H1 (cell line): ENCODE results near the gene JMJD1C. TPM values are rescaled to one million over a fixed set of nuclear protein-coding genes. Genes with fewer than 3 reads are reported as not detected.

Source experiments
- CTCF ChIA-PET: fragments of 300-600 bp; sonication (Branson Sonifier 250); formaldehyde crosslinking; loops from one replicate; lab custom pipeline; 2021; ENCODE audit not compliant: partially characterized antibody; lab: Charles Lee
- POLR2A ChIA-PET: fragments of 300-600 bp; sonication (Branson Sonifier 250); formaldehyde crosslinking; loops from one replicate; lab custom pipeline; 2021; ENCODE audit warnings: inconsistent platforms; ENCODE audit not compliant: partially characterized antibody; lab: Charles Lee
- DNase-seq, 2 experiments: peaks; one replicate each; pipeline versions ENCODE4 v3.0.0 to v3.0.0-alpha.2; 2010 to 2022; ENCODE audit warnings: low spot score in 2 of 2, low read depth in 1 of 2, mixed read lengths in 1 of 2
- FAIRE-seq: peaks from 2 replicates; lab custom pipeline; 2011; peaks lifted over from hg19 to GRCh38; lab: Jason Lieb, UNC
- H2AFZ ChIP-seq: 2 replicates; pipeline ENCODE4 v1.8.1; 2012; ENCODE audit warnings: low read length, inconsistent platforms
- H2AK5ac ChIP-seq: 2 replicates; pipeline ENCODE4 v1.6.1; 2013; ENCODE audit warnings: low read depth, low read length
- H2BK120ac ChIP-seq: replicated peaks from 2 replicates; pipeline ENCODE3; 2013; ENCODE audit warnings: low read depth, low read length, inconsistent platforms
- H2BK12ac ChIP-seq: 2 replicates; pipeline ENCODE4 v1.6.1; 2013; ENCODE audit warnings: low read depth, low read length
- H2BK15ac ChIP-seq: 2 replicates; pipeline ENCODE4 v1.6.1; 2013; ENCODE audit warnings: low read length
- H2BK20ac ChIP-seq: 2 replicates; pipeline ENCODE4 v1.6.1; 2013; ENCODE audit warnings: low read length
- H2BK5ac ChIP-seq: 2 replicates; pipeline ENCODE4 v1.6.1; 2013; ENCODE audit warnings: low read depth, low read length
- H3K14ac ChIP-seq: 2 replicates; pipeline ENCODE4 v1.6.1; 2013; ENCODE audit warnings: inconsistent platforms; ENCODE audit not compliant: insufficient read length
- H3K18ac ChIP-seq: 2 replicates; pipeline ENCODE4 v1.6.1; 2013; ENCODE audit warnings: low read length; ENCODE audit errors: extremely low read depth
- H3K23ac ChIP-seq: 2 replicates; pipeline ENCODE4 v1.6.1; 2013; ENCODE audit warnings: inconsistent platforms; ENCODE audit not compliant: insufficient read length
- H3K23me2 ChIP-seq: 2 replicates; pipeline ENCODE4 v1.6.1; 2013; ENCODE audit warnings: low read depth, low read length
- H3K27ac ChIP-seq: 2 replicates; pipeline ENCODE4 v1.6.1; 2011; ENCODE audit warnings: low read depth, low read length, inconsistent platforms
- H3K27me3 ChIP-seq, 4 experiments: replicated peaks in 1 of 4; 1 replicate in 1 of 4; 2 replicates in 3 of 4; pipeline versions ENCODE4 v1.6.1 to v1.8.1; 2011 to 2013; ENCODE audit warnings: low read length in 3 of 4, mild to moderate bottlenecking in 3 of 4, inconsistent platforms in 2 of 4, mixed read lengths in 2 of 4, moderate library complexity in 1 of 4; ENCODE audit not compliant: control insufficient read depth in 3 of 4, insufficient read depth in 3 of 4; ENCODE audit errors: extremely low read depth in 1 of 4
- H3K36me3 ChIP-seq, 4 experiments: 2 replicates each; pipeline versions ENCODE4 v1.6.1 to v1.8.1; 2011 to 2013; ENCODE audit warnings: mild to moderate bottlenecking in 4 of 4, low read length in 3 of 4, moderate library complexity in 2 of 4, control low read depth in 1 of 4, inconsistent platforms in 1 of 4; ENCODE audit not compliant: insufficient read depth in 4 of 4, control insufficient read depth in 2 of 4
- H3K4ac ChIP-seq: replicated peaks from 2 replicates; pipeline ENCODE3; 2013; ENCODE audit warnings: low read length, low read depth, mixed read lengths, inconsistent platforms; ENCODE audit not compliant: insufficient read length
- H3K4me1 ChIP-seq, 4 experiments: replicated peaks in 1 of 4; 1 replicate in 1 of 4; 2 replicates in 3 of 4; pipeline versions ENCODE4 v1.6.1 to v1.8.1; 2011 to 2013; ENCODE audit warnings: low read length in 3 of 4, inconsistent platforms in 2 of 4, mixed read lengths in 1 of 4; ENCODE audit not compliant: insufficient read depth in 4 of 4, control insufficient read depth in 3 of 4
- H3K4me2 ChIP-seq, 2 experiments: 2 replicates each; pipeline versions ENCODE4 v1.6.1 to v1.8.1; 2011 to 2013; ENCODE audit warnings: low read depth in 2 of 2, low read length in 2 of 2, control low read depth in 1 of 2, inconsistent platforms in 1 of 2, mild to moderate bottlenecking in 1 of 2; ENCODE audit not compliant: insufficient read depth in 1 of 2
- H3K4me3 ChIP-seq, 4 experiments: fragments of 200-600, 300-600 bp in 1 of 4; sonication (generic), shearing (Covaris generic), sonication (Bioruptor Twin) in 1 of 4; 2 replicates each; pipeline versions ENCODE4 v1.5.1 to v1.8.1; 2011 to 2016; ENCODE audit warnings: low read length in 4 of 4, low read depth in 3 of 4, control low read depth in 2 of 4, inconsistent platforms in 2 of 4, mild to moderate bottlenecking in 2 of 4, mixed read lengths in 1 of 4, moderate library complexity in 1 of 4; ENCODE audit not compliant: insufficient read depth in 2 of 4; ENCODE audit errors: extremely low read depth in 1 of 4
- H3K56ac ChIP-seq: replicated peaks from 2 replicates; pipeline ENCODE3; 2013; ENCODE audit warnings: low read depth, mild to moderate bottlenecking, mixed read lengths, low read length, inconsistent platforms; ENCODE audit not compliant: insufficient read length
- H3K79me1 ChIP-seq: 2 replicates; pipeline ENCODE4 v1.6.1; 2013; ENCODE audit warnings: low read depth, low read length, control low read depth
- H3K79me2 ChIP-seq, 2 experiments: 2 replicates each; pipeline versions ENCODE4 v1.6.1 to v1.8.1; 2012 to 2013; ENCODE audit warnings: low read length in 2 of 2, mild to moderate bottlenecking in 2 of 2, inconsistent platforms in 1 of 2; ENCODE audit not compliant: insufficient read depth in 2 of 2, control insufficient read depth in 1 of 2
- H3K9ac ChIP-seq, 4 experiments: replicated peaks in 1 of 4; 1 replicate in 1 of 4; 2 replicates in 3 of 4; pipeline versions ENCODE4 v1.6.1 to v1.8.1; 2011 to 2013; ENCODE audit warnings: low read depth in 3 of 4, low read length in 3 of 4, control low read depth in 2 of 4, mild to moderate bottlenecking in 2 of 4, moderate library complexity in 2 of 4, inconsistent platforms in 1 of 4; ENCODE audit errors: extremely low read depth in 1 of 4
- H3K9me3 ChIP-seq, 2 experiments: 2 replicates each; pipeline versions ENCODE4 v1.6.1 to v1.8.1; 2012 to 2013; ENCODE audit warnings: mild to moderate bottlenecking in 2 of 2, moderate library complexity in 2 of 2, control low read depth in 1 of 2, inconsistent platforms in 1 of 2, low read depth in 1 of 2, low read length in 1 of 2, mixed read lengths in 1 of 2; ENCODE audit not compliant: insufficient read depth in 2 of 2
- H4K20me1 ChIP-seq, 2 experiments: replicated peaks in 1 of 2; 2 replicates each; pipeline versions ENCODE3 to v1.8.1; 2011 to 2013; ENCODE audit warnings: inconsistent platforms in 2 of 2, low read length in 2 of 2, mild to moderate bottlenecking in 1 of 2; ENCODE audit not compliant: insufficient read depth in 2 of 2, control insufficient read depth in 1 of 2
- H4K5ac ChIP-seq: 2 replicates; pipeline ENCODE4 v1.6.1; 2013; ENCODE audit warnings: low read length, low read depth, mixed read lengths, inconsistent platforms; ENCODE audit not compliant: insufficient read length
- H4K8ac ChIP-seq: 2 replicates; pipeline ENCODE4 v1.8.0; 2013; ENCODE audit warnings: mild to moderate bottlenecking, moderate library complexity, low read length, inconsistent platforms; ENCODE audit not compliant: insufficient read depth; ENCODE audit errors: extremely low read depth
- H4K91ac ChIP-seq: replicated peaks from 2 replicates; pipeline ENCODE3; 2013; ENCODE audit warnings: low read length, mixed read lengths, inconsistent platforms; ENCODE audit not compliant: insufficient read length
- CBX5 ChIP-seq: fragments of 300-800, 300-1000 bp; sonication (generic); IDR thresholded peaks from 2 replicates; pipeline ENCODE4 v1.7.1; 2016; ENCODE audit warnings: antibody characterized with exemption, low read length, low read depth
- CEBPB ChIP-seq: IDR thresholded peaks from 2 replicates; pipeline ENCODE4 v1.6.1; 2012; ENCODE audit warnings: low read depth, low read length
- CHD1 ChIP-seq: IDR thresholded peaks from 2 replicates; pipeline ENCODE4 v1.6.1; 2012; ENCODE audit warnings: low read depth, low read length, improper control_type of control experiment
- EP300 ChIP-seq, 2 experiments: IDR thresholded peaks; 1 replicate in 1 of 2; 2 replicates in 1 of 2; pipeline ENCODE4 v1.6.1; 2011 to 2012; ENCODE audit warnings: low read depth in 2 of 2, low read length in 2 of 2, mild to moderate bottlenecking in 2 of 2, borderline replicate concordance in 1 of 2, inconsistent platforms in 1 of 2, moderate library complexity in 1 of 2
- KDM1A ChIP-seq: fragments of 200-600, 300-600 bp; sonication (generic); IDR thresholded peaks from 2 replicates; pipeline ENCODE4 v1.7.1; 2016; ENCODE audit warnings: mild to moderate bottlenecking, low read length, borderline replicate concordance
- PHF8 ChIP-seq: fragments of 200-600 bp; sonication (generic); conservative IDR thresholded peaks from 2 replicates; pipeline ENCODE4 v1.7.1; 2012; ENCODE audit warnings: low read depth, mild to moderate bottlenecking, inconsistent platforms, low read length, moderate library complexity
- RAD21 ChIP-seq, 2 experiments: IDR thresholded peaks in 1 of 2; conservative IDR thresholded peaks in 1 of 2; 2 replicates each; pipeline ENCODE4 v1.6.1; 2011; ENCODE audit warnings: low read depth in 2 of 2, low read length in 2 of 2, improper control_type of control experiment in 1 of 2, inconsistent platforms in 1 of 2, mild to moderate bottlenecking in 1 of 2, moderate library complexity in 1 of 2
- RFX5 ChIP-seq: IDR thresholded peaks from 2 replicates; pipeline ENCODE4 v1.6.1; 2011; ENCODE audit warnings: low read depth, low read length, improper control_type of control experiment, borderline replicate concordance
- SAP30 ChIP-seq: fragments of 300-600 bp; sonication (generic); IDR thresholded peaks from 2 replicates; pipeline ENCODE4 v1.7.1; 2012; ENCODE audit warnings: low read length, moderate library complexity, mild to moderate bottlenecking, inconsistent platforms; ENCODE audit not compliant: insufficient read depth, insufficient replicate concordance
- SP2 ChIP-seq: IDR thresholded peaks from 2 replicates; pipeline ENCODE4 v1.6.1; 2012; ENCODE audit warnings: mild to moderate bottlenecking, low read length, inconsistent platforms
- WGBS, 2 experiments: shearing (Covaris generic) in 1 of 2; methylation state at CpG; one replicate each; pipeline versions ENCODE4 v1.1.6 to v1.1.7; 2013 to 2015; ENCODE audit warnings: low lambda C conversion rate in 2 of 2, mixed read lengths in 2 of 2, inconsistent platforms in 1 of 2, low coverage in 1 of 2, missing lambda C conversion rate in 1 of 2; ENCODE audit not compliant: insufficient replicate concordance in 2 of 2, insufficient coverage in 1 of 2, insufficient read length in 1 of 2; ENCODE audit errors: extremely low coverage in 1 of 2, missing lambda C conversion rate in 1 of 2; 5-methylcytosine and 5-hydroxymethylcytosine counted together
- polyA plus RNA-seq, 7 experiments: library from polyadenylated mRNA; depleted of rRNA in 3 of 7; stranded (reverse) in 5 of 7; unstranded in 2 of 7; fragments of >200 nt in 5 of 7; fragments of 200-250 nt in 2 of 7; gene quantifications; 1 replicate in 5 of 7; 2 replicates in 1 of 7; 4 replicates in 1 of 7; pipeline versions ENCODE4 v1.2.1 to v1.2.3, GENCODE V29; 2011 to 2013; ENCODE audit warnings: missing spikeins in 2 of 7, mixed read lengths in 2 of 7
- total RNA-seq: library from RNA; stranded (reverse); fragmentation: NEBNext Ultra II Directional; extraction: Animal tissue kit (Norgen Biotek cat#: 25700); gene quantifications from 2 replicates; pipeline ENCODE4 v1.2.1, GENCODE V29; 2021
- TF ChIP-seq, protein P1 (sequence below): IDR thresholded peaks from 2 replicates; pipeline ENCODE4 v1.6.1; 2012; ENCODE audit warnings: inconsistent platforms
- TF ChIP-seq, protein P2 (sequence below): IDR thresholded peaks from 2 replicates; pipeline ENCODE4 v1.6.1; 2011; ENCODE audit warnings: low read length, improper control_type of control experiment

Gene JMJD1C
- total and polyA plus RNA-seq, 2 of the 8 experiments (the other 6 are each of a cell fraction or from before 2014, with no cell fraction given) = 54.5 to 210 TPM

DNA sequence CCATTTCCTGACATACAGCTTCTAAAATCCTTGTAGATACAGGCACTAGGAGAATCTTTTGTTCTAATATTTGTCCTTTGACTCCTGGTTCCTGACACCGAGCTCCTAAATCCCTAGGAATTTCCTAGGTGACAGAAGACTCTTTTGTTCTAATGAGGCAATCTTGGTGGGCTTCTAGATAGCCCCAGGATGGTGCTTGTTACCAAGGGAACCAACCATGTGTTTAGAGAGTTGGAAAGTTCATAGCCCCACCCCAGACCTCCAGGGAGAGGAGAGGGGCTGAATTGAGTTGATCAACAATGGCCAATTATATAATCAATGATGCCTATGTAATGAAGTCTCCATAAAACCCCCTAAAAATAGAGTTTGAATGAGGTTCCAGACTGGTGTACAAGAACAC lies 145.1 kb downstream of the JMJD1C start:
- no peaks in the 10 kb centered on the region for H3K9me3 ChIP-seq
- no peak overlapping the region for H2BK20ac ChIP-seq
- 0 out of 7 replicates have a peak, but pooled peaks cover 0 to 2% (median 0%) of the 10 kb centered on the region in 4 experiments for H3K4me1 ChIP-seq
- no peak overlapping the region for H2BK120ac ChIP-seq
- no peak overlapping the region for H3K4me3 ChIP-seq
- H4K20me1 ChIP-seq = no peaks in the 10 kb centered on the region
- no peaks in the 10 kb centered on the region; the same call in none of the 2 replicates for H3K79me1 ChIP-seq
- no peak overlapping the region for H2BK5ac ChIP-seq
- CTCF ChIA-PET = interaction anchor here (1.2 kb wide), 1 partner anchor 18 kb away, joined by 3 read pairs; no protein-coding TSS in a partner anchor
- H2AK5ac ChIP-seq = no peak overlapping the region
- no peak overlapping the region for H3K4ac ChIP-seq
- H3K56ac ChIP-seq = no peak overlapping the region
- H3K36me3 ChIP-seq = no peaks in the 10 kb centered on the region
- no peak overlapping the region for H3K27ac ChIP-seq
- no peak overlapping the region for H4K8ac ChIP-seq
- no peak for FAIRE-seq
- WGBS, 2 experiments = 84% methylated on average over 1 of the region's 1 CpG; no CpG with 5 or more reads in 1 of the 2 experiments
- no peak overlapping the region for H4K91ac ChIP-seq
- no peak overlapping the region for H2BK12ac ChIP-seq
- no peak overlapping the region for H3K14ac ChIP-seq
- no peak overlapping the region for H3K23ac ChIP-seq
- DNase-seq = no peak
- no peak overlapping the region for H3K9ac ChIP-seq
- H3K27me3 ChIP-seq = no peaks in the 10 kb centered on the region
- no peak overlapping the region for H4K5ac ChIP-seq
- POLR2A ChIA-PET = no interaction called here
- no peak overlapping the region for H3K18ac ChIP-seq
- no peak overlapping the region for H2BK15ac ChIP-seq
- H3K79me2 ChIP-seq = peaks cover 0 to 32% of the 10 kb centered on the region in 2 experiments; a peak in 2 of 4 replicates
- H3K4me2 ChIP-seq = no peak overlapping the region
- H3K23me2 ChIP-seq = no peaks in the 10 kb centered on the region
- H2AFZ ChIP-seq = no peak overlapping the region
- TF ChIP-seq CBX5 (no peak), CEBPB (no peak), PHF8 (no peak), EP300 (IDR thresholded peaks at IDR 0.05; ENCODE audit: borderline replicate concordance in 1 of 2, low read depth in 2 of 2, low read length in 2 of 2) (no peak), KDM1A (no peak), RFX5 (no peak), CHD1 (no peak), SP2 (no peak), RAD21 (IDR thresholded peaks at IDR 0.05 in 1 of 2, conservative IDR thresholded peaks at IDR 0.05 in 1 of 2; ENCODE audit: low read depth in 2 of 2, low read length in 2 of 2) (no peak), SAP30 (no peak)
- TF ChIP-seq, protein P1, sequence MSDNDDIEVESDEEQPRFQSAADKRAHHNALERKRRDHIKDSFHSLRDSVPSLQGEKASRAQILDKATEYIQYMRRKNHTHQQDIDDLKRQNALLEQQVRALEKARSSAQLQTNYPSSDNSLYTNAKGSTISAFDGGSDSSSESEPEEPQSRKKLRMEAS = no peak
- TF ChIP-seq, protein P2, sequence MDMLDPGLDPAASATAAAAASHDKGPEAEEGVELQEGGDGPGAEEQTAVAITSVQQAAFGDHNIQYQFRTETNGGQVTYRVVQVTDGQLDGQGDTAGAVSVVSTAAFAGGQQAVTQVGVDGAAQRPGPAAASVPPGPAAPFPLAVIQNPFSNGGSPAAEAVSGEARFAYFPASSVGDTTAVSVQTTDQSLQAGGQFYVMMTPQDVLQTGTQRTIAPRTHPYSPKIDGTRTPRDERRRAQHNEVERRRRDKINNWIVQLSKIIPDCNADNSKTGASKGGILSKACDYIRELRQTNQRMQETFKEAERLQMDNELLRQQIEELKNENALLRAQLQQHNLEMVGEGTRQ = no peak
